RWPE1 (cell line): ENCODE results near the gene ROR2.
"Not testable (repeated sequence)": the region's sequence is repeated elsewhere in the genome, so short reads cannot be mapped to it uniquely, and the experiment has no call there.

Experiments
- CTCF ChIA-PET: fragments of 350-600 bp; sonication (Branson Sonifier 250); formaldehyde crosslinking; extraction: SDS; loops from one replicate; lab custom pipeline; 2021; lab: Yijun Ruan, JAX
- POLR2A ChIA-PET: fragments of 400-600 bp; formaldehyde crosslinking; extraction: SDS; loops from one replicate; lab custom pipeline; 2020; ENCODE audit warnings: antibody characterized with exemption; ENCODE audit not compliant: low non-redundant PET; lab: Yijun Ruan, JAX
- DNase-seq: peaks from one replicate; pipeline ENCODE4 v3.0.0; 2012; ENCODE audit warnings: low spot score
- H3K27ac ChIP-seq: fragments of 450-650 bp; 2 replicates; pipeline ENCODE4 v1.5.1; 2017
- CTCF ChIP-seq: fragments of 450-650 bp; conservative IDR thresholded peaks from 2 replicates; pipeline ENCODE4 v1.5.1; 2017; ENCODE audit warnings: low read depth, mild to moderate bottlenecking

The ROR2 gene

GRCh38 chr9:91985692-91986091, 35.7 kb upstream of the ROR2 start:
- ChIA-PET POLR2A (no interaction called here), CTCF (no interaction called here)
- no peak for DNase-seq
- TF ChIP-seq CTCF: no peak
- no peak overlapping the region for H3K27ac ChIP-seq

- H3K27ac ChIP-seq: no peak overlapping the region
- DNase-seq: peak; percentile 71
- no peak for TF ChIP-seq CTCF
- ChIA-PET POLR2A (no interaction called here), CTCF (interaction anchor here (0.6 to 1.0 kb wide), 2 partner anchors 25 to 59 kb away, joined by 4 to 5 read pairs; no protein-coding TSS in a partner anchor)
These were observed 28.8 kb upstream of the ROR2 start for GRCh38 chr9:91978740-91979414.

- H3K27ac ChIP-seq, CTCF ChIA-PET, POLR2A ChIA-PET, DNase-seq: not testable (repeated sequence)
These were observed 25.2 kb upstream of the ROR2 start for GRCh38 chr9:91975254-91975653.

- no peak for TF ChIP-seq CTCF
- H3K27ac ChIP-seq: no peak overlapping the region
- POLR2A ChIA-PET: no interaction called here
- CTCF ChIA-PET: no interaction called here
- DNase-seq: no peak
These were observed 22.7 kb upstream of the ROR2 start for GRCh38 chr9:91972711-91973110.

- CTCF ChIA-PET: interaction anchor here (0.9 kb wide), 1 partner anchor 22 kb away, joined by 3 read pairs; the partner anchor contains the start of gene ROR2
- no peak for TF ChIP-seq CTCF
These were observed 22.1 kb upstream of the ROR2 start for GRCh38 chr9:91972076-91972626.

GRCh38 chr9:91967259-91967658, 17.2 kb upstream of the ROR2 start:
- TF ChIP-seq CTCF: no peak
- DNase-seq: no peak
- POLR2A ChIA-PET: no interaction called here
- no peak overlapping the region for H3K27ac ChIP-seq
- CTCF ChIA-PET: no interaction called here

More at GRCh38 chr9:91972076-91972626, 22.1 kb upstream of the ROR2 start:
- DNase-seq: no peak
- no peak overlapping the region for H3K27ac ChIP-seq
- POLR2A ChIA-PET: no interaction called here

- DNase-seq: no peak
- POLR2A ChIA-PET: no interaction called here
- no peak overlapping the region for H3K27ac ChIP-seq
- TF ChIP-seq CTCF: no peak
- CTCF ChIA-PET: no interaction called here
These were observed 16.5 kb upstream of the ROR2 start for GRCh38 chr9:91966503-91966902.
